Renal cortex interstitium (tissue), 11 donors: ENCODE data around the gene ZNF484. TPM values are rescaled to one million over a fixed set of nuclear protein-coding genes. Genes with fewer than 3 reads are reported as not detected.
"Not testable (repeated sequence)": the region's sequence is repeated elsewhere in the genome, so short reads cannot be mapped to it uniquely, and the experiment has no call there.

Source experiments
- DNase-seq, 11 donors: peaks; one replicate each; pipeline ENCODE4 v3.0.0-alpha.2; 2013; ENCODE audit warnings: low read depth in 9 of 11, low spot score in 4 of 11; ENCODE audit errors: extremely low read depth in 1 of 11
- polyA plus RNA-seq, 3 donors: library from polyadenylated mRNA; unstranded; fragments of 120-200 nt; gene quantifications; one replicate each; pipeline ENCODE4 v1.2.1, GENCODE V29; 2013; ENCODE audit not compliant: insufficient read length in 3 of 3

Gene ZNF484
- polyA plus RNA-seq, 3 donors = 7.1 to 10.2 (median 9.0) TPM

DNA sequence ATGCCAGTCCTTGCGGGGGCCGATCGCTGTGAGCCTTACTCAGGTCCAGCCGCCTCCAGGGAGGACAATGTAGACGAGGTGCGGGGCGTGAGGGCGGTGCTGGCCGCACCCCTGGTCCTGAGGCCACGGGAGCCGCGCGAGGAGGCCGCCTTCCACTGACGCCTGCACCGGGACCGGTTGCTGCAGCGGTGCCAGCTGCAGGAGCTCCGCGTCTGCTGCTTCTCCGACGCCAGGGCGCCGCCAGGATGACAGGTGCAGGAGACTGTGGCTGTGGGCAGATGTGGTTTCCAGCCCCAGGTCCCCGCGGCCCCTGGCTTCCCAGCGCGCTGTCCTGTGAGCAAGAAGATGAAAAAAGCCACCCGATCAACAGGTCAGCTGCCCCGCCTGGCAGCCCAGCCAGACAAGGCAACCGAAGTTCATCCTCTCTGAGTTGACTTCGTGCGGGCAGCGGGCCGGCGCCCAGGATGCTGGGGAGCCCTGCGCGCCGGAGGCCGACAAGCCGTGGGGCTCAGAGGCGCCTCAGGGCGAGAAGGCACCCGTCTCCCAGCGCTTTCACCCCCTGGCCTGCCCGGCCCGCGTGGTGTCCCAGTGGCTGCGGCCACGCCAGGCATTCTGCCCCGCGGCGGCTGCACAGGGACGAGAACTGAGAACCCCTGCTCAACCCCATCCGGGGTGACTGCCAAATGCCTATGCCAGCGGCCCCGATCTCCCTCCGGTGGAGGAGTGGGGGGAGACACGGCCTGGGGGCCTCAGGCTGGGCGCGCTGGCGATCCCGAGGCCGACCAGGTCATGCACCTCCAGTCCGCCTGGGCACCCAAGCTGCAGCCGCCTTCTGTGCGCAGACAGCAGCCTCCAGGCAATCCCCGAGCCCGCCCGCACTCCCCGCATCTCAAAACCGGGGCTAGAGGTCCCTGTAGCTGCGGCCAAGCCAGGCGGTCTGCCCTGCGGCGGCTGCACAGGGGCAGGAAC lies 69.8 kb downstream of the ZNF484 start:
- DNase-seq = no peak

DNA sequence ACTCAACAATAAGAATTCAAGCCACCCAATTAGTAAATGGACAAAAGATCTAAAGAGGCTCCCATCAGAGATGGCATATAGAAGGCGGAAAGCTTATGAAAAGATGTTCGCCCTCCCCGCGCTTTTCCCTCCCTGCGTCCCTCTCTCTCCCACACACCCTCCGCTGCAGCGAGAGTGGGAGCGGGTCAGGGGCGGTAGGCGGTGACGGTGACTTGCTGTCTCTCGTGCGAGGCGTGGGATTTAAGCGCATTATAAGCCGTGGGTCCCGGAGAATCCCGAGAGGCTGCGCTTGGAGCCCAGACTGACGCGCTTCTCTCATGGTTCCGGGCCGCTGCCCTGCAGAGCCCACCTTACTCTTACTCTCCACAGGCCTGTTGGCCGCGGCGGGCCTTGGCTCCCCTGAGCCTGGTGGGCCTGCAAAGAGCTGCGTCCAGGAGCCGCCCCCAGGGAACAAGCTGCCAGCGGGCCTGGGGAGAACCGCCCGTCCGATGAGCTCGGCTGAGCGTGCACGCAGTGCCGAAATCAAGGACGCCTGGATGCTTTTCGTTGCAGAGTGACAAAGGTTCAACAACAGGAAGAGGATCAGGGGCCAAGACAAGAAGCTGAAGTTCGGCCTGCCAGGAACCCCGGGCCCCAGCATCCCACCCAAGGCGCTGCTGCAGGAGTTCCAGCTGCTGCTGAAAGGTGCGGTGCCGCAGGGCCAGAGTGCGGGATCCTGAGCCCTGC lies 70.6 kb downstream of the ZNF484 start:
- DNase-seq = no peak

DNA sequence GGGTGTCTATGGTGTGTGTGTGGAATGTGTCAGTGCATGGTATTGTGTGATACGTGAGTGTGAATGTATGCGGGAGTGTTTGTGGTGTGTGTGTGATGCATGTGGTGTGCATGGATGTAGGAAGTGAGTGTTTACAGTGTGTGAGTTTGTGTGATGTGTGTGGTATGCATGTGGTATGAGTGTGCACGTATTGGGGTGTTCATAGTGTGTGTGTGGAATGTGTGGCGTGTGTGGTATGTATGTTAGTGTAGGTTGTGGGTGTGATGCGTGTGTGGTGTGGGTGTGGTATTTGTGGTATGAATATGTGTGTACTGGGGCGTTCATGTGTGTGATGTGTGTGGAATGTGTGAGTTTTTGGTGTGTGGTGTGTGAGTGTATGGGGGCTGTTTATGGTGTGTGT lies 73.1 kb downstream of the ZNF484 start:
- DNase-seq = no peak

DNA sequence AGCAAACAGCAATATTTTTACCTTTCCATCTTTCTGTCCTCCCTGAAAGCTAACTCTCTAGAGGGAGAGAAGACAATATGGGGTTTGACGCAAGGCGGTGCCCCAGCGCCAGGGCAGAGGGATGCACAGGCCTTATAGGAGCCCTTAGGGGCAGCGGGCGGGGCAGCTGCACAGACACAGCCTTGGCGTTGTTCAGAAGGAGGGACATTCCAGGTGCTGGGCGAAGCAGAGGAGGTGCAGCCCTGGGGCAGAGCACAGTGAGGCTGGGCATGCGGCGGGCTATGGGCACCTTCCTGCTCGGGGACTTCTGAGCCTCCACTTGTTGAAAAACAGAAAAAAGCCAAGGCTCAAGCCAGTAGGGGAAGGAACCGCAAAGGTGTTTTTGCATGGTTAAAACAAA lies 79.5 kb downstream of the ZNF484 start:
- no peak for DNase-seq

DNA sequence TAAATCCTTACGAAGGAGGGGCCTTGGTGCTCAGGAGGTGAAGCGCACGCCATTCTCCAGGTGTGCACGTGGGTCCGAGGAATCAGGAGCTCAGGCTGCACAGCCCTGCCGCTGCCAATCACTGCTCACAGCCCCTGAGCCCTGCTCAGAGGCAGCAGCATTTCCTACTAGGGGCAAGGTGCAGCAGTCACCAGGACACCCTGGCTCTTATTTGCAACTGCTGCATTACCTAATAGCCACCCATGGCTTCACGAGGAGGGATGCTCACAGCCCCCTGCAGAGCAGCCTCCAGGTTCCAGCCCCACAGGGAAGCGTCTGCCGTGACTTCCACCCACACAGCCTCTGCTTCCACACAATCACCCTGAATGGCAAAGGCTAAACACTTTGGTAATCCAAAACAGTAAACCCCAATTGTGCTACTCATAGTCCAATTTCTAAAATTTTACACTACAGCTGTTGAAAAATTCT lies 81.5 kb downstream of the ZNF484 start:
- DNase-seq = not testable (repeated sequence)

DNA sequence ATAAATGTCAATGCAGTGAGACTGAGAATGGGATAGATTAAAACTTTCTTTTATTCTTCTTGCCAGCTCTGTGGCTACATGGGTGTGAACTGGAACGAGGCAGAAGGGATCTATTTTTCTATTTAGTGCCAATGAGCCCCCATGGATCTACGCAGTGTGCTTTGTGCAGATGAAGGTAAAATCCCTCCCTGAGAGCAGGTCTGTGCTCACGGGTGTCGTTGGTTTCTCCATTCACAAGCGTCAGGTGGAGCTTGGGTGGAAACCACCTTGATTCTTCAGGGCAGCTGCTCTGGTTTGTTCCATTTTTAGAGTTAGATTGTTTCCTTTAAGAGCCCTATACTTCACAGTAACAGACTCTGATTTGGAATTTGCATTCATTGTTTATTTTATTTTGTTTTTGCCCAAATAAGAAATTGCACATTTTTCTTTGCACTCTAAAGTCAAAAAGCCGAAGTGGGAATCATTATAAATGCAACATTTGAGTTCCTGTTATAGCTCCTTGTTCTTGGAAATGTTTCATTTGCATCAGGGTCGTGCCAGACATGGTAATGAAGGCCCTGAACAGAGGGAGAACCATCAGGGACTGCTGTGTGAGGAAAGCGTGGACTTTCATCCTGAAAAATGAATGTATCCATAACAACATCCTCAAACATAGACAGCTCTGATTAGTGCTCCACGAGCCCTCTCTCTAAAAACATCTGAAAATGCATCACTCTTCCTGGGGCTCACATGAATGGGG lies 82.1 kb downstream of the ZNF484 start:
- no peak for DNase-seq

Other genes starting within 250 kb of the ZNF484 start
- gene IPPK, start 207.9 kb downstream of the ZNF484 start, polyA plus RNA-seq = 10 to 100 TPM; 10.3 to 15.5 (median 10.5) TPM
- 10 to 100 TPM; 27.0 to 32.7 (median 29.8) TPM for gene BICD2, start 113.2 kb downstream of the ZNF484 start, polyA plus RNA-seq
- 1 to 10 TPM; 3.3 to 5.8 (median 5.3) TPM for gene FGD3, start 69.5 kb upstream of the ZNF484 start, polyA plus RNA-seq
- 10 to 100 TPM in 1 of 3 donors, 1 to 10 TPM in 2; 8.4 to 11.4 (median 8.7) TPM for gene SUSD3, start 180.7 kb upstream of the ZNF484 start, polyA plus RNA-seq
- 10 to 100 TPM; 17.5 to 26.2 (median 22.5) TPM for gene CARD19, start 218.2 kb upstream of the ZNF484 start, polyA plus RNA-seq